Erythroblast (primary cell): ENCODE results near the gene MKKS.

Experiments
- DNase-seq, 2 experiments: peaks; one replicate each; lab custom pipeline; 2025; lab: John Stamatoyannopoulos, UW
- GATA1 ChIP-seq: IDR thresholded peaks from 2 replicates; pipeline ENCODE4 v1.6.1; 2011; ENCODE audit warnings: low read depth, mild to moderate bottlenecking, control low read depth, low read length, moderate library complexity
- POLR2A ChIP-seq: IDR thresholded peaks from 2 replicates; pipeline ENCODE4 v1.6.1; 2011; ENCODE audit warnings: mild to moderate bottlenecking, low read length

The MKKS gene

DNA sequence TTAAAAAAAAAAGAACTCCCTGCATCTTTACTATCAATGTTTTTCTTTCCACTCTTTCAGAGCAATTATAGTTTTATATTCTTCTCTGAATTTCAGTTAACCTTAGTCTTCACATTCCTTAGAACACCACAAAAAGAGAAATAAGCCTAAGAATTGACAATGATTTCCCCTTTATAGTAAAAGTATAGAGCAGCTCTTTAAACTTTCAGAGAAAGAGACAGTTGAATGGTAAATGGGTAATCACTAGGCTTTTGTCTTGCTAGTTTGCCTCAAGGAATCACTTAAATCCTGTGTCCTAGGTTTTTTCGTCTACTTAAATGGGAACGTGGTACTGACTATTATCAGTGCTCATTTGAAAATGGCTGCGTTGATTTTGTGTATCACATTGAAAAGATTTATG is 32.8 kb upstream of the MKKS start:
- DNase-seq = no peak
- TF ChIP-seq GATA1 = no peak
- no peak for TF ChIP-seq POLR2A

DNA sequence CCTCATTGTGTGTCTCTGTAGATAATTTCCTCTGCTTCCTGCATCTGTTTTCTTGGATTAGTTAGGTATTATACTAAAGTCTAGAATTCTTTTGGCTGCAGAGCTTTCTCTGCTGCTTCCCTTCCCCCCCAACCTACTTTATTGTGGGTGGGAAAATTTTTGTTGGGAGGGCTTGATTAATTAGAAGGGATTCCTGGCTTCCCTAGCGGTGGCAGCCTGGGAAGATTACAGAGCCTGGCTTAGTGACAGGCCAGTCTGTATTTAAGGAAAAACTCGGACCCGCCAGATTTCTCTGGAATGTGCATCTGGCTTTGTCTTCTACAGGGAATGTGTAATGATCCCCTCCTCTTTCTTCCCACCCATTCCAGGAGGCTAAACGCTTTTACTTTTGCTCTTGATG is 32.3 kb upstream of the MKKS start:
- DNase-seq = no peak
- TF ChIP-seq GATA1 (no peak), POLR2A (no peak)

DNA sequence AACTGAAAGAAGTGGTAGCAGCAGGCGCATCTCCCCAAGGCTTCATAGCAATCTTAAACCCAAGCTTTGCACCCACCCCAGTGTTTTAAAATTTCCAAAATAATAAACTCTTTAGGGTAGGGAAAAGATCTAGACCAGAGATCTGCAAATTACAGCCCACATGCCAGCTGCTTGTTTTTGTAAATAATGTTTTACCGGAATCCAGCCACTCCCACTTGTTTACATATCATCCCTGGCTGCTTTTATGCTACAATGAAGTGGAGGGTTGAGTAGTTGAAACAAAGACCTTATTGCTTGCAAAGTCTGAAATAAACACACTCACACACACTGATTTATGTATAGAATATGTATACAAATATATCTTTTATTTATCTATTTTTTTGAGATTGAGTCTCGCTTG is 31.1 kb upstream of the MKKS start:
- TF ChIP-seq POLR2A (no peak), GATA1 (no peak)
- DNase-seq = no peak

DNA sequence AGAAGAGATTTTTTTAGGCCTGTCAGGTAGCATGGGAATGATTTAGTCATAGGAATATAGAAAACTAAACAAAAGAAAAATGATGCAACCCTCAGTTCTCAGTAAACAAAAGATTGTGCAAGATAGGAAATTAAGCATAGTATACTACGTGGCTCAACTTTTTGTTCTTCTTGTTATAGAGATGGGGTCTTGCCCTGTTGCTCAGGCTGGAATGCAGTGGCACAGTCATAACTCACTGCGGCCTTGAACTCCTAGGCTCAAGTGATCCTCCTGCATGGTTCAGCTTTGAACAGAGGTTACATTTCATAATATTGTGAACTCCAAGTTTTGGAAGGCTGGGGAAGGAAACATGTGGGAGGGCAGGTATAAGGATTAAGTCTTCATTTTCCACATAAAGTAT is 29.6 kb upstream of the MKKS start:
- no peak for DNase-seq

DNA sequence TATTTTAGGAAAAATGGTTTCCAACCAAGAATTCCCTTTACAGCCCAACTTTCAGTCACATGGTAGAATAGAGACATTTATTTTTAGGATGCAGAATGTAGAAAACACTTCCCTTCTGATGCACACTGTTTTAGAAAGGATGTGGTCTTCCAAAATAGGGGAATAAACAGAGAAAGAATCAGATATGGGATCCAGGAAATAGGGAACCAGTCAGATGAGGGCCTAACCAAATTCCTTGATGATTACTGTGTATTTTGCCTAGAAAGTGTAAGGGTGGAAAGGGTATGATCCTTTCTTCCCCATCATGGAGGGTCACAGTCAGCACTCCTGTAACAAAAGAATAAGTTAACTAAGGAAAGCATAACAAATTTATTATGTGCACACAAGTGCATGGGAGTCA is 28.5 kb upstream of the MKKS start:
- DNase-seq = no peak
- no peak for TF ChIP-seq GATA1
- TF ChIP-seq POLR2A = no peak

More for the DNA sequence above, 29.6 kb upstream of the MKKS start:
- TF ChIP-seq POLR2A = no peak
- no peak for TF ChIP-seq GATA1

DNA sequence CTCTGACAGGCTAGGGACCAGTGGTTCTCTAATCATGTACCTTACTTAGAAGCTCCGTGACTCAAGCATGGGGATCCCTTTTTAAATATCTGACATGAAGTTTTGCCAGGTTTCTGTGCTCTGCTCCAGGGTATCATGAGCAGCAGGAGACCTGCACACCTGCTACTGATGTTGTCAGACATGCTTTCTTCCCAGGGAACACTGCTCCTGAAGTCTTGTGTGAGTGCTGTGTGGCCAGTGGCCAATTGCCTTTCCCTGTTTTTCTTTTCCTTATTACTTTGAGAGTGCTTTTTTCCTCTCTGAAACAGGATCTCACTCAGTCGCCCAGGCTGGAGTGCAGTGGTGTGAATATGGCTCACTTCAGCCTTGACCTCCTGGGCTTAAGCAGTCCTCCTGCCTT is 27.5 kb upstream of the MKKS start:
- TF ChIP-seq POLR2A (no peak), GATA1 (no peak)
- no peak for DNase-seq

DNA sequence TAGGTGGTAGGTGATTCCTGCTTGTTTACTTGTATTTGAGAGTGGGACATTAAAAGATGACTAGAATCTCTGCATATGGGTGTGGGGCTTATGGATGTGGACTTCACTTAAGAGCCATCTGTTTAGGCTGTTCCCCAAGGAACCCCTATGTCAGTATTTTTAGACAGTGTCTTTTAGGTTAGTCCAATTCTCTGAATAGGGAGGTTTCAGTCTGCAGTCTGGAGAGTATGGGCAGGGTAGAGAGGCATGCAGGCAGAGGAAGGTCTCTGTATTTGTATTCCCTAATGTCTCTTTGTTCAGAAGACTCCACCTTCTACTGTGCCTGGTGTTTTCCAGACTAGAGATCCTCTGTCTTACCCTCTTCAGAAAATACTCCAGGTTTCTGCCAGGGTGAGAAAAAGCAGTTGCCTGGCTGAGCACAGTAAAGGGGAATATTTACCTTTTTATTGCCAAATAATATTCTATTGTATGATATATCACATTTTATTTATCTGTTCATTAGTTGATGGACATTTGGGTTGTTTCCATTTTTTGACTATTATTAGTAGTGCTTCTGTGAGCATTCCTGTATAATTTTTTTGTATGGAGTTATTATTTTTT is 20.2 kb upstream of the MKKS start:
- TF ChIP-seq POLR2A = no peak
- TF ChIP-seq GATA1 = no peak
- no peak for DNase-seq

DNA sequence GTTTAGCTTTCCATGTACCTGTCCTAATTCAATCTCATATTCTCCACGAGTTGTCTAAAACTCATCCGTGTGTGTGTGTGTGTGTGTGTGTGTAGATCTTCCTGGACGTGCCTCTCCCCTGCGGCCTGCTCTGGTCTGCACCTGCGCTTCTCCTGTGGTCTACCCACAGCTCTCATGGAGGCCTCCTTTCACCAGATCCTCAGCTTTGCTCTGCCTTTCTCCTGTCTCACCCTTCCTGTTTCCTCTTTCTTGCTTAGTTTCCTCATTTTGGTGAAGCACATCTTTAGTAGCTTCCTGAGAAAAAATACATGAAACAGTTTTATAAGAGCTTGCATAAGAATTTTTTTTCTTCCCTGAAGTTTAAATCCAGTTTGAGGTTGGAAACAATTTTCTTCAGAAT is 19.2 kb upstream of the MKKS start:
- peak in 1 of 2 experiments; percentile 20 for DNase-seq
- TF ChIP-seq POLR2A (no peak), GATA1 (no peak)

DNA sequence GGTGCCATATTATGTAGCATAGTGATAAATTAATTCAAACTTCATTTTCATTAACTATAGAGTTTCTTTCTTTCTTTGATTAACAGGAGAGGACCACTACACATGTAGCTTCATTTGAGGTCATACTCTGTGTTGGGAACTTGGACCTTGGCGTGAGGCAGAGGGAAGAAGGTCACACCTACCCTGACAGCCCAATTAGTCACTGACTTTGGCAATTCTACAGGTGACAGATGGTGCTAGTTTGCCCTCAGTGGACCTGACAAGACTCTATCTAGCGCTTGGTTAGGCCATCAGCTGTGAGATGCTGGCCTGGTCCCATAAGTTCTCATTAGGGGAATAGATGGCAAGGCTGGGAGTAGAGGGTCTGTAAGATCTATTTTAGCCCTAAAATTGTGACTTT is 15.2 kb upstream of the MKKS start:
- DNase-seq = peak in 1 of 2 experiments; percentile 19
- no peak for TF ChIP-seq POLR2A

DNA sequence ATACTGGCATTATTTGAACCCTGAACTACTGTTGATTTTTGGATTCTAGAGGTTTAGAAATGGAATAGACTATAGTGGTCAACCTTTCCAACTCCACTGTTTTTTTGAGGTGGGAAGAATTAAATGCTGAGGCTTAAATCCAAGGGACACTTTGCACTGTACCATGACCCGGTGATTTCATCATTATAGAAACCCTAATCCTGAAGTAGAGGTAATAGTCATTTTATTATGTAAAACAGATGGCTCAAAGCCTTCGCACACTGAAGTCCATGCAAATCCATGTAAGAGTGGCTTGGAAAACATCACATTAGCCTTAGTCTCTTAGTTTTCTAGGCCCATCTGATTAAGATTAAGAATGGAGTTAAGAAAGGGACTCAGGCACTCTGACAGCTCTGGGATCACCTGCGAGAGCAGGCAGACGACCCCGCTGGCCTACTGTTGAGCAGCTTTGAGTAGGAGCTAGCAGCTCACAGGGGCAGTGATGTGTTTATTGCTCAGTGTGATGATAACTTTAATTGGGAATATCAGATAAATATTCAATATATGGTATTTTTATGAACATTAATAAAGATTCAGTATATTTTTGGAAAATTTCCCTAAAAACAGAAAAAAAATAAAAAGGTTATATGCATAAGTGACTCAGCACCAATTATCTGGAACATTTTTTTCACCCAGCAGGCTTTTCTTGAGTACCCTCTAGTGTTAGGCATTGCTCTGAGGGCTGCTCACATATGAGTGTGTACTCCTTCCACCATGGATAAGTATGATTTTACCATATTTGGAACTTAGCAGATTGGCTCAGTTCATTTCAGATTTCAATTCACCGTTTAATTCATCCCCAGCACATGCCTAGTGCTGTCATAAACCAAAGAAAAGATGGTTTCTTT is 14.5 kb upstream of the MKKS start:
- DNase-seq = peak in 1 of 2 experiments; percentile 26
- TF ChIP-seq POLR2A (no peak), GATA1 (no peak)

DNA sequence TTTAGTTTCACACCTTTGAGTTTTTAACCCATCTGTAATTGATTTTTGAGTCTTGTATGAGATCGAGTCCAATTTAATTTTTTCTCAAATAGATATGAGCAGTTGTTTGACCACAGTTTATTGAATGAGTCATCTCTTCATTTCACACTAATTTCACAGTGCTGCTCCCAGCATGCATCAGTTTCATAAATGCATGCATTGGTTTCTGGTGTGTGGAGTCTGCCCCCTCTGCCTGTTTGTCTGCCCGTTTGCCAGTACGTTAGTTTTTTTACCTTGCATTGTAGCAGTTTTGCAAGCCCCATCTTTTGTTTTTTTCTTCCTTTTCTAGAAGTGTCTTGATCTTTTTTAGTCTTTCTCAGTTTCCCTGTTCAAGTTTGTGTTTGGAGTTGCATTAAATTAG is 13.0 kb upstream of the MKKS start:
- TF ChIP-seq POLR2A = peak; percentile 46
- no peak for TF ChIP-seq GATA1
- DNase-seq = peak; percentile 68 to 71

DNA sequence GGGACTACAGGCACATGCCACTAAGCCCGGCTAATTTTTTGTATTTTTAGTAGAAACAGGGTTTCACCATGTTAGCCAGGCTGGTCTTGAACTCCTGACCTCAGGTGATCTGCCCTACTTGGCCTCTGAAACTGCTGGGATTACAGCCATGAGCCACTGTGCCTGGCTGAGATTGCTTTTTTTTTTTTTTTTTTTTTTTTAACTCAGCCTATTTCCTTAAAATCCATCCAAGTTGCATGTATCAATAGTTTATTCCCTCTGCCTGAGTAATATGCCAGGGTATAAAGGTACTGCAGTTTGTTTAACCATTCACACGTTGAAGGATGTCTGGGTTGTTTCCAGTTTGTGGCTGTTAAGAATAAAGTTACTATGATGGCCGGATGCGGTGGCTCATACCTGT is 11.7 kb upstream of the MKKS start:
- DNase-seq = no peak
- TF ChIP-seq POLR2A (no peak), GATA1 (no peak)

DNA sequence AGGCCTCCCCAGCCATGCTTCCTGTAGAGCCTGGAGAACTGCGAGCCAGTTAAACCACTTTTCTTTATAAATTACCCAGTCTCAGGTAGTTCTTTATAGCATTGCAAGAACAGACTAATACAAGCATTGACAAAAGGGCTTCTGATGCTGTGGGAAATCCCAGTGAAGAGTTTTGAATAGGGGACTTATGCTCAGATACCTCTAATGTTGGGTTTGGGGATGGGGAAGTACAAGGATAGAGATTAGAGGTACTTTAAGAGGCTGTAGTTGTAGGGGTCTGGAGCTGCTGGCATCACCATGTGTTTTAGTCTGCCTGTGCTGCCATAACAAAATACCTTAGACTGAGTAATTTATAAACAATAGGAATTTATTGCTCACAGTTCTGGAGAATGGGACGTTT is 9.9 kb upstream of the MKKS start:
- no peak for DNase-seq
- TF ChIP-seq POLR2A (no peak), GATA1 (no peak)

DNA sequence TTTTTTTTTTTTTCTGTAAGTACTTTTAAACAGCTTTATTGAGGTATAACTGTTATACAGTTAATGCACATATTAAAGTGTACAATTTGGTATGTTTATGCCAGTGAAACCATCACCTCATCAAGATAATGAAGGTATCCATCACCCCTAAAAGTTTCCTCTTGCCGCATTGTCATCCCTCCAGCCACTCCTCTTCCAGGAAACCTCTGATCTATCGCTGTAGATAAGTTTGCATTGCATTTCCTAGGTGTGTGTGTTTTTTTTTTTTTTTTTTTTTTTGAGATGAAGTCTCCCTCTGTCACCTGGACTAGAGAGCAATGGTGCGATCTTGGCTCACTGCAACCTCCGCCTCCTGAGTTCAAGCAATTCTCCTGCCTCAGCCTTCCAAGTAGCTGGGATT is 4.2 kb upstream of the MKKS start:
- DNase-seq = peak; percentile 4 to 21
- TF ChIP-seq POLR2A (no peak), GATA1 (no peak)
